ENCODE data around the gene WWOX. TPM values are rescaled to one million over a fixed set of nuclear protein-coding genes. Genes with fewer than 3 reads are reported as not detected.
"Not testable (repeated sequence)": the region's sequence is repeated elsewhere in the genome, so short reads cannot be mapped to it uniquely, and the experiment has no call there.

WWOX gene
- total RNA-seq, 1 donor: 24.2 TPM

GRCh38 chr16:79247386-79247785, 1147.9 kb downstream of the WWOX start:
- no peak overlapping the region for H3K4me3 ChIP-seq (ENCODE audit: low read depth, low read length)
- no peak for TF ChIP-seq CTCF (IDR thresholded peaks at IDR 0.05; ENCODE audit: insufficient read depth, low read length)

GRCh38 chr16:79248351-79248750, 1148.9 kb downstream of the WWOX start:
- no peak for TF ChIP-seq CTCF (IDR thresholded peaks at IDR 0.05; ENCODE audit: insufficient read depth, low read length)
- DNase-seq (ENCODE audit: low read depth): no peak
- H3K4me3 ChIP-seq (ENCODE audit: low read depth, low read length): no peak overlapping the region

More at GRCh38 chr16:79247386-79247785, 1147.9 kb downstream of the WWOX start:
- DNase-seq (ENCODE audit: low read depth): no peak

GRCh38 chr16:79250502-79251098, 1151.1 kb downstream of the WWOX start:
- DNase-seq (ENCODE audit: low read depth): no peak
- no peak for TF ChIP-seq CTCF (IDR thresholded peaks at IDR 0.05; ENCODE audit: insufficient read depth, low read length)
- no peak overlapping the region for H3K4me3 ChIP-seq (ENCODE audit: low read depth, low read length)

GRCh38 chr16:79253100-79253631, 1153.7 kb downstream of the WWOX start:
- no peak for DNase-seq (ENCODE audit: low read depth)
- TF ChIP-seq CTCF (IDR thresholded peaks at IDR 0.05; ENCODE audit: insufficient read depth, low read length): no peak
- no peak overlapping the region for H3K4me3 ChIP-seq (ENCODE audit: low read depth, low read length)

GRCh38 chr16:79257953-79258490, 1158.6 kb downstream of the WWOX start:
- DNase-seq (ENCODE audit: low read depth): no peak
- H3K4me3 ChIP-seq (ENCODE audit: low read depth, low read length): no peak overlapping the region
- TF ChIP-seq CTCF (IDR thresholded peaks at IDR 0.05; ENCODE audit: insufficient read depth, low read length): no peak

- not testable (repeated sequence) for H3K4me3 ChIP-seq (ENCODE audit: low read depth, low read length); DNase-seq (ENCODE audit: low read depth)
Measured at GRCh38 chr16:79260890-79261289, 1161.4 kb downstream of the WWOX start.

GRCh38 chr16:79261481-79261940, 1162.1 kb downstream of the WWOX start:
- TF ChIP-seq CTCF (IDR thresholded peaks at IDR 0.05; ENCODE audit: insufficient read depth, low read length): no peak

More at GRCh38 chr16:79261481-79261940, 1162.1 kb downstream of the WWOX start:
- no peak overlapping the region for H3K4me3 ChIP-seq (ENCODE audit: low read depth, low read length)
- DNase-seq (ENCODE audit: low read depth): no peak
